Mesangial cell (primary cell): ENCODE measurements around the gene UPK3A. TPM values are rescaled to one million over a fixed set of nuclear protein-coding genes. Genes with fewer than 3 reads are reported as not detected.

Source experiments
- total RNA-seq: library from RNA; depleted of rRNA; stranded (reverse); fragments of >200 nt; gene quantifications from 2 replicates; pipeline ENCODE4 v1.2.3, GENCODE V29; 2015

Gene UPK3A
- total RNA-seq: not detected in 2 replicates

GRCh38 chr22:45284705-45285262 lies at the start of gene UPK3A:
TSS of gene UPK3A (plus strand) at chr22:45284949. CDS start at chr22:45285014, 65 bp downstream.

GRCh38 chr22:45240810-45241631 lies 43.7 kb upstream of the UPK3A start, which contains the start of gene KIAA0930:
TSS of gene KIAA0930 (minus strand) at chr22:45240894. CDS start at chr22:45240703, 191 bp downstream.

GRCh38 chr22:45309422-45310227 lies 24.9 kb downstream of the UPK3A start, which contains the start of gene FAM118A:
TSS of gene FAM118A (plus strand) at chr22:45309934. CDS start at chr22:45322380, 12,446 bp downstream.

Other genes starting within 250 kb of the UPK3A start
- 37.1 and 78.4 TPM in 2 replicates for gene NUP50, start 121.0 kb upstream of the UPK3A start, total RNA-seq
- 35.5 and 46.1 TPM in 2 replicates for gene KIAA0930, start 44.1 kb upstream of the UPK3A start, total RNA-seq
- gene FAM118A, start 25.0 kb downstream of the UPK3A start, total RNA-seq: 7.6 and 9.5 TPM in 2 replicates
- not detected in 2 replicates for gene SMC1B, start 128.7 kb downstream of the UPK3A start, total RNA-seq
- 0.25 and 0.81 TPM in 2 replicates for gene RIBC2, start 128.7 kb downstream of the UPK3A start, total RNA-seq
- 43.8 and 87.7 TPM in 2 replicates for gene FBLN1, start 217.9 kb downstream of the UPK3A start, total RNA-seq